Measurements from ENCODE around the gene WDFY2. TPM values are rescaled to one million over a fixed set of nuclear protein-coding genes. Genes with fewer than 3 reads are reported as not detected.
A peak's percentile ranks its signal among the peaks of the same experiment; 100 is the strongest.

The WDFY2 gene
- total and polyA plus RNA-seq, 2 of the 13 experiments (the other 11 are each of a cell fraction or from before 2014, with no cell fraction given): 22.6 to 27.0 TPM

DNA sequence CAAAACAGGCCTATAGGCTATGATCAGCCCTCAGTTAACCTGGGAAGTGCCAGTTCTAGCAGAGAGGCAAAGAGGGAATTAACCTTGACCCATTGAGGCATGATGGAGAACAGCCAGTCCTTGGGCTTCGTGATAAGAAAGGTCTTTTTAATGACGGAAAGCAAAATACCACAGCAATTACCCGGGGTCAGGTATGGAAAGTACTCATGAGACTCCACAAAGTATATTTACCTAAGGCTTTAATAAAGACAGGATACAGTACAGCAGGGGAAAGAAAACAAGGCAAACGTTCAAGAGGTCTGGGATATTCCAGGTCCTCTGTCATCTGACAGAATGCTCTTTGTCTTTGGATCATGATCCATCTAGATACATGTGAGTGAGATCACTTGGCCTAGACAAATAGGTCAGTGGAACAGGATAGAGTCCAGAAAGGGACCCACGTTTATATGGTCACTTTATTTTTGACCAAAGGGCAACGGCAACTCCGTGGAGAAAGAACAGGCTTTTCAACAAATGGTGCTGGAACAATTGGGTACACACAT is 52.2 kb downstream of the WDFY2 start (continued):
- no peak for TF ChIP-seq MTERF4 (CRISPR knock-in tag; IDR thresholded peaks at IDR 0.05)
- TF ChIP-seq CAMTA2 (CRISPR knock-in tag; IDR thresholded peaks at IDR 0.05; ENCODE audit: borderline replicate concordance): no peak
- no peak for TF ChIP-seq PAWR (CRISPR knock-in tag; IDR thresholded peaks at IDR 0.05; ENCODE audit: borderline replicate concordance)
- no peak for TF ChIP-seq POLR2AphosphoS5 (IDR thresholded peaks at IDR 0.05; ENCODE audit: low read depth, low read length)
- TF ChIP-seq SP1 (IDR thresholded peaks at IDR 0.05): no peak
- no peak for TF ChIP-seq SP1 (CRISPR knock-in tag; IDR thresholded peaks at IDR 0.05)
- peak; percentile 71 for TF ChIP-seq KAT8 (CRISPR knock-in tag; IDR thresholded peaks at IDR 0.05)
- TF ChIP-seq GRHL1 (CRISPR knock-in tag; conservative IDR thresholded peaks at IDR 0.05): no peak
- no peak for TF ChIP-seq MTA1 (CRISPR knock-in tag; IDR thresholded peaks at IDR 0.05; ENCODE audit: borderline replicate concordance)
- peak; percentile 47; the same call in 1 of the 2 replicates for TF ChIP-seq PBX2 (CRISPR knock-in tag; IDR thresholded peaks at IDR 0.05)
- no peak for TF ChIP-seq ZNF558 (CRISPR knock-in tag; IDR thresholded peaks at IDR 0.05; ENCODE audit: borderline replicate concordance)
- TF ChIP-seq, protein P1, sequence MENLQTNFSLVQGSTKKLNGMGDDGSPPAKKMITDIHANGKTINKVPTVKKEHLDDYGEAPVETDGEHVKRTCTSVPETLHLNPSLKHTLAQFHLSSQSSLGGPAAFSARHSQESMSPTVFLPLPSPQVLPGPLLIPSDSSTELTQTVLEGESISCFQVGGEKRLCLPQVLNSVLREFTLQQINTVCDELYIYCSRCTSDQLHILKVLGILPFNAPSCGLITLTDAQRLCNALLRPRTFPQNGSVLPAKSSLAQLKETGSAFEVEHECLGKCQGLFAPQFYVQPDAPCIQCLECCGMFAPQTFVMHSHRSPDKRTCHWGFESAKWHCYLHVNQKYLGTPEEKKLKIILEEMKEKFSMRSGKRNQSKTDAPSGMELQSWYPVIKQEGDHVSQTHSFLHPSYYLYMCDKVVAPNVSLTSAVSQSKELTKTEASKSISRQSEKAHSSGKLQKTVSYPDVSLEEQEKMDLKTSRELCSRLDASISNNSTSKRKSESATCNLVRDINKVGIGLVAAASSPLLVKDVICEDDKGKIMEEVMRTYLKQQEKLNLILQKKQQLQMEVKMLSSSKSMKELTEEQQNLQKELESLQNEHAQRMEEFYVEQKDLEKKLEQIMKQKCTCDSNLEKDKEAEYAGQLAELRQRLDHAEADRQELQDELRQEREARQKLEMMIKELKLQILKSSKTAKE (CRISPR knock-in tag; IDR thresholded peaks at IDR 0.05; ENCODE audit: borderline replicate concordance): peak; percentile 97
- TF ChIP-seq, protein P2, sequence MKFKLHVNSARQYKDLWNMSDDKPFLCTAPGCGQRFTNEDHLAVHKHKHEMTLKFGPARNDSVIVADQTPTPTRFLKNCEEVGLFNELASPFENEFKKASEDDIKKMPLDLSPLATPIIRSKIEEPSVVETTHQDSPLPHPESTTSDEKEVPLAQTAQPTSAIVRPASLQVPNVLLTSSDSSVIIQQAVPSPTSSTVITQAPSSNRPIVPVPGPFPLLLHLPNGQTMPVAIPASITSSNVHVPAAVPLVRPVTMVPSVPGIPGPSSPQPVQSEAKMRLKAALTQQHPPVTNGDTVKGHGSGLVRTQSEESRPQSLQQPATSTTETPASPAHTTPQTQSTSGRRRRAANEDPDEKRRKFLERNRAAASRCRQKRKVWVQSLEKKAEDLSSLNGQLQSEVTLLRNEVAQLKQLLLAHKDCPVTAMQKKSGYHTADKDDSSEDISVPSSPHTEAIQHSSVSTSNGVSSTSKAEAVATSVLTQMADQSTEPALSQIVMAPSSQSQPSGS (CRISPR knock-in tag; IDR thresholded peaks at IDR 0.05): peak; percentile 66
- TF ChIP-seq MBNL3 (CRISPR knock-in tag; conservative IDR thresholded peaks at IDR 0.05): no peak
- no peak for TF ChIP-seq GABPB1 (CRISPR knock-in tag; IDR thresholded peaks at IDR 0.05)
- no peak for TF ChIP-seq NFRKB (IDR thresholded peaks at IDR 0.05)
- no peak for TF ChIP-seq SUZ12 (IDR thresholded peaks at IDR 0.05; ENCODE audit: low read depth, low read length)
- no peak for TF ChIP-seq ARNT2 (CRISPR knock-in tag; IDR thresholded peaks at IDR 0.05; ENCODE audit: low read depth)
- no peak for TF ChIP-seq ZNF567 (CRISPR knock-in tag; IDR thresholded peaks at IDR 0.05; ENCODE audit: borderline replicate concordance)
- peak; percentile 71; the same call in 1 of the 2 replicates for TF ChIP-seq ZNF331 (CRISPR knock-in tag; IDR thresholded peaks at IDR 0.05)
- no peak for TF ChIP-seq MAZ (IDR thresholded peaks at IDR 0.05; ENCODE audit: borderline replicate concordance, low read depth, low read length)
- TF ChIP-seq MAZ (CRISPR knock-in tag; IDR thresholded peaks at IDR 0.05; ENCODE audit: low read depth): no peak

Data from HepG2 (cell line).